Measurements from ENCODE around the gene DDX49. TPM values are rescaled to one million over a fixed set of nuclear protein-coding genes. Genes with fewer than 3 reads are reported as not detected.
A peak's percentile ranks its signal among the peaks of the same experiment; 100 is the strongest.

The DDX49 gene
- polyA plus RNA-seq, 3 donors = 24.0 to 40.3 (median 27.5) TPM

GRCh38 chr19:18919900-18920214, 342 bp downstream of the DDX49 start:
- intact Hi-C loops (cut with micrococcal nuclease) = loop anchor here in 1 of 2 donors (1.0 to 5.0 kb wide), 5 partner anchors 47 to 1503 kb away; partner anchors contain the start of gene ELL

GRCh38 chr19:18920400-18920799, 885 bp downstream of the DDX49 start:
- Histone ChIP-seq H3K9ac (ENCODE audit: insufficient read depth, low read length, poor library complexity, severe bottlenecking) (peak overlapping the region; percentile 95), H2AFZ (ENCODE audit: insufficient read depth, low read depth, low read length, poor library complexity, severe bottlenecking) (no peak overlapping the region), H3K9me3 (replicated peaks in 1 of 2; ENCODE audit: control insufficient read depth in 1 of 2, insufficient read depth in 1 of 2, low read length in 2 of 2) (no peaks in the 10 kb centered on the region), H3K27ac (ENCODE audit: low read depth in 1 of 2, low read length in 2 of 2) (peak overlapping the region; percentile 10 to 94), H3K4me3 (replicated peaks in 1 of 3; ENCODE audit: low read depth in 2 of 3, low read length in 3 of 3) (peak overlapping the region in 2 of 3 experiments; percentile 86 to 98), H3K4me1 (ENCODE audit: control insufficient read depth in 1 of 2, insufficient read depth in 2 of 2, low read length in 2 of 2) (peaks cover 21 to 26% of the 10 kb centered on the region in 2 donors), H4K20me1 (ENCODE audit: insufficient read depth, low read length) (peaks cover 44% of the 10 kb centered on the region), H3K36me3 (replicated peaks in 1 of 2; ENCODE audit: control insufficient read depth in 1 of 2, insufficient read depth in 2 of 2, low read length in 2 of 2) (peaks cover 37 to 45% of the 10 kb centered on the region in 2 donors), H3K79me2 (ENCODE audit: insufficient read depth, low read length) (peaks cover 67% of the 10 kb centered on the region), H3K27me3 (ENCODE audit: control insufficient read depth in 2 of 2, insufficient read depth in 2 of 2, low read length in 2 of 2) (no peaks in the 10 kb centered on the region), H3K4me2 (replicated peaks; ENCODE audit: extremely low read depth, low read length, poor library complexity, severe bottlenecking) (peak overlapping the region; percentile 90)
- intact Hi-C loops (cut with micrococcal nuclease) = no loop called here
- no peak for TF ChIP-seq CTCF (IDR thresholded peaks at IDR 0.05)
- H3K27ac Mint-ChIP-seq = peak overlapping the region; percentile 73 to 97 (median 94)
- peaks cover 0 to 2% (median 0%) of the 10 kb centered on the region in 3 donors for H3K27me3 Mint-ChIP-seq (ENCODE audit: low read depth in 3 of 3)
- no peaks in the 10 kb centered on the region for H3K9me3 Mint-ChIP-seq
- H3K4me1 Mint-ChIP-seq = peaks cover 26% of the 10 kb centered on the region
- no peak for DNase-seq
- H3K4me3 Mint-ChIP-seq = peak overlapping the region; percentile 92 to 94
- peaks cover 41 to 66% of the 10 kb centered on the region in 2 donors for H3K36me3 Mint-ChIP-seq
- 84% methylated on average over 8 of the region's 9 CpGs for WGBS (ENCODE audit: insufficient coverage)

More at GRCh38 chr19:18919900-18920214, 342 bp downstream of the DDX49 start:
- 0% methylated on average over 5 of the region's 15 CpGs for WGBS (ENCODE audit: insufficient coverage)
- DNase-seq = peak in 1 of 3 donors; percentile 55
- H3K4me1 ChIP-seq (ENCODE audit: control insufficient read depth in 1 of 2, insufficient read depth in 2 of 2, low read length in 2 of 2) = peaks cover 21 to 26% of the 10 kb centered on the region in 2 donors
- H3K4me1 Mint-ChIP-seq = peaks cover 26% of the 10 kb centered on the region
- peak overlapping the region; percentile 86 to 98 (median 91) for H3K4me3 ChIP-seq (replicated peaks in 1 of 3; ENCODE audit: low read depth in 2 of 3, low read length in 3 of 3)
- peak overlapping the region; percentile 91 to 97 (median 95) for H3K27ac Mint-ChIP-seq
- H3K36me3 Mint-ChIP-seq = peaks cover 44 to 67% of the 10 kb centered on the region in 2 donors
- peak overlapping the region; percentile 71 to 94 for H3K27ac ChIP-seq (ENCODE audit: low read depth in 1 of 2, low read length in 2 of 2)
- peaks cover 0 to 2% (median 0%) of the 10 kb centered on the region in 3 donors for H3K27me3 Mint-ChIP-seq (ENCODE audit: low read depth in 3 of 3)
- H3K36me3 ChIP-seq (replicated peaks in 1 of 2; ENCODE audit: control insufficient read depth in 1 of 2, insufficient read depth in 2 of 2, low read length in 2 of 2) = peaks cover 38 to 47% of the 10 kb centered on the region in 2 donors
- peaks cover 49% of the 10 kb centered on the region for H4K20me1 ChIP-seq (ENCODE audit: insufficient read depth, low read length)
- H3K4me3 Mint-ChIP-seq = peak overlapping the region; percentile 92 to 94
- no peaks in the 10 kb centered on the region for H3K9me3 Mint-ChIP-seq
- no peak for TF ChIP-seq CTCF (IDR thresholded peaks at IDR 0.05)
- peak overlapping the region; percentile 90 for H3K4me2 ChIP-seq (replicated peaks; ENCODE audit: extremely low read depth, low read length, poor library complexity, severe bottlenecking)
- H2AFZ ChIP-seq (ENCODE audit: insufficient read depth, low read depth, low read length, poor library complexity, severe bottlenecking) = peak overlapping the region; percentile 86
- H3K79me2 ChIP-seq (ENCODE audit: insufficient read depth, low read length) = peaks cover 72% of the 10 kb centered on the region
- H3K9me3 ChIP-seq (replicated peaks in 1 of 2; ENCODE audit: control insufficient read depth in 1 of 2, insufficient read depth in 1 of 2, low read length in 2 of 2) = no peaks in the 10 kb centered on the region
- H3K9ac ChIP-seq (ENCODE audit: insufficient read depth, low read length, poor library complexity, severe bottlenecking) = peak overlapping the region; percentile 95
- H3K27me3 ChIP-seq (ENCODE audit: control insufficient read depth in 2 of 2, insufficient read depth in 2 of 2, low read length in 2 of 2) = no peaks in the 10 kb centered on the region
